AG04450 (cell line): ENCODE data around the gene PDGFRA. TPM values are rescaled to one million over a fixed set of nuclear protein-coding genes. Genes with fewer than 3 reads are reported as not detected.
"Not testable (repeated sequence)": the region's sequence is repeated elsewhere in the genome, so short reads cannot be mapped to it uniquely, and the experiment has no call there.

Source experiments
- CTCF ChIA-PET: fragments of 300-600, 350-600 bp; formaldehyde crosslinking; extraction: SDS; loops from one replicate; lab custom pipeline; 2022; ENCODE audit warnings: antibody characterized with exemption, inconsistent platforms; lab: Charles Lee
- POLR2A ChIA-PET: fragments of 350-600 bp; formaldehyde crosslinking; extraction: SDS; loops from one replicate; lab custom pipeline; 2021; ENCODE audit warnings: antibody characterized with exemption, inconsistent platforms; lab: Yijun Ruan, JAX
- DNase-seq: peaks from one replicate; pipeline ENCODE4 v3.0.0-alpha.2; 2011; ENCODE audit warnings: low read depth, low spot score
- H3K27ac ChIP-seq: one replicate; pipeline ENCODE4 v1.5.1; 2012; ENCODE audit warnings: low read depth, low read length, control low read depth
- H3K27me3 ChIP-seq: one replicate; pipeline ENCODE4 v1.6.0; 2012; ENCODE audit warnings: low read length; ENCODE audit not compliant: control insufficient read depth, insufficient read depth
- H3K4me3 ChIP-seq: 2 replicates; pipeline ENCODE4 v1.5.1; 2011; ENCODE audit warnings: mild to moderate bottlenecking, low read depth, low read length, control low read depth
- H3K9me3 ChIP-seq: 2 replicates; pipeline ENCODE4 v1.5.1; 2012; ENCODE audit warnings: low read length; ENCODE audit not compliant: control insufficient read depth, insufficient read depth
- polyA plus RNA-seq: library from polyadenylated mRNA; depleted of rRNA; stranded (reverse); fragments of >200 nt; gene quantifications from 2 replicates; pipeline ENCODE4 v1.2.3, GENCODE V29; 2011
- TF ChIP-seq, protein P1 (sequence below): IDR thresholded peaks from 2 replicates; pipeline ENCODE4 v1.5.1; 2011; ENCODE audit warnings: low read depth, low read length, control low read depth, inconsistent platforms

The PDGFRA gene
- polyA plus RNA-seq, 1 experiment = 464 TPM

DNA sequence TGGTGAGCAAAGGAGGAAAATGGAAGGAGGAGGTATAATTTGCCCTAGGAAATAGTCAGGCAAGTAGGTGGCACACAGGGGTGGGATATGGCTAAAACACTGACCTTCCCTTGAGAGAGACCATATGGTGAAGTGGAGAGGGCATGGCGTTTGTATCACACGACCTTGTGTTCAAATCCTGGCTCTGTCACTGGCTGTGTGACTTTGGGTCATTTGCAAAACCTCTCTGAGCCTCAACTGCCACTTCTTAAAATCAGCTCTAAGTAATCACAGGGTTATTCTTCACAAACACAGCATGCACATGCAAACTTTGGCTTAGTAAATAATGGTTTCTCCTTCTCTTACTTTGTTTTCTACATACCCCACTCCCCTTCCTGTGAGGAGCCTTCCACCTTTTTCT is 8.7 kb downstream of the PDGFRA start:
- peaks cover 20% of the 10 kb centered on the region for H3K9me3 ChIP-seq
- peak overlapping the region; percentile 20; the same call in 1 of the 2 replicates for H3K4me3 ChIP-seq
- TF ChIP-seq, protein P1, sequence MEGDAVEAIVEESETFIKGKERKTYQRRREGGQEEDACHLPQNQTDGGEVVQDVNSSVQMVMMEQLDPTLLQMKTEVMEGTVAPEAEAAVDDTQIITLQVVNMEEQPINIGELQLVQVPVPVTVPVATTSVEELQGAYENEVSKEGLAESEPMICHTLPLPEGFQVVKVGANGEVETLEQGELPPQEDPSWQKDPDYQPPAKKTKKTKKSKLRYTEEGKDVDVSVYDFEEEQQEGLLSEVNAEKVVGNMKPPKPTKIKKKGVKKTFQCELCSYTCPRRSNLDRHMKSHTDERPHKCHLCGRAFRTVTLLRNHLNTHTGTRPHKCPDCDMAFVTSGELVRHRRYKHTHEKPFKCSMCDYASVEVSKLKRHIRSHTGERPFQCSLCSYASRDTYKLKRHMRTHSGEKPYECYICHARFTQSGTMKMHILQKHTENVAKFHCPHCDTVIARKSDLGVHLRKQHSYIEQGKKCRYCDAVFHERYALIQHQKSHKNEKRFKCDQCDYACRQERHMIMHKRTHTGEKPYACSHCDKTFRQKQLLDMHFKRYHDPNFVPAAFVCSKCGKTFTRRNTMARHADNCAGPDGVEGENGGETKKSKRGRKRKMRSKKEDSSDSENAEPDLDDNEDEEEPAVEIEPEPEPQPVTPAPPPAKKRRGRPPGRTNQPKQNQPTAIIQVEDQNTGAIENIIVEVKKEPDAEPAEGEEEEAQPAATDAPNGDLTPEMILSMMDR = no peak
- H3K27ac ChIP-seq = no peak overlapping the region
- CTCF ChIA-PET = interaction anchor here (0.6 kb wide), 1 partner anchor 141 kb away, joined by 3 read pairs; no protein-coding TSS in a partner anchor
- no peak for DNase-seq
- H3K27me3 ChIP-seq = no peaks in the 10 kb centered on the region
- POLR2A ChIA-PET = no interaction called here

DNA sequence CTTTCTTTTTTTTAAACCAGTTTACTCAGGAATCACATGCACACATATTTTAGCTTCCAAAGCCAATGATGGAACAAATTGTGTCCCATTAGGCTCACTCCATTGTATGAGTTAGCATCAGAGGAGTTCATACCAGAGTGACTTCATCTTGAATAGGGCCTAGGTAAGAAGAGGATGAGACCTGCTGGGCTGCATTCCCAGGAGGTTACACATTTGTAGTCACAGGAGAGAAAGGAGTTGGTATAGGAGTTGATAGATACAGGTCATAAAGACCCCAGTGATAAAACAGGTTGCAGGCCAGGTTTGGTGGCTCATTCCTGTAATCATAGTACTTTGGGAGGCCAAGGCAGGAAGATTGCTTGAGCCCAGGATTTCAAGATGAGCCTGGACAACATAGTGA is 9.3 kb downstream of the PDGFRA start:
- DNase-seq = no peak
- TF ChIP-seq, protein P1 = no peak
- ChIA-PET CTCF (no interaction called here), POLR2A (no interaction called here)
- H3K27me3 ChIP-seq = no peaks in the 10 kb centered on the region
- no peak overlapping the region for H3K4me3 ChIP-seq
- no peak overlapping the region for H3K27ac ChIP-seq
- H3K9me3 ChIP-seq = peaks cover 21% of the 10 kb centered on the region

DNA sequence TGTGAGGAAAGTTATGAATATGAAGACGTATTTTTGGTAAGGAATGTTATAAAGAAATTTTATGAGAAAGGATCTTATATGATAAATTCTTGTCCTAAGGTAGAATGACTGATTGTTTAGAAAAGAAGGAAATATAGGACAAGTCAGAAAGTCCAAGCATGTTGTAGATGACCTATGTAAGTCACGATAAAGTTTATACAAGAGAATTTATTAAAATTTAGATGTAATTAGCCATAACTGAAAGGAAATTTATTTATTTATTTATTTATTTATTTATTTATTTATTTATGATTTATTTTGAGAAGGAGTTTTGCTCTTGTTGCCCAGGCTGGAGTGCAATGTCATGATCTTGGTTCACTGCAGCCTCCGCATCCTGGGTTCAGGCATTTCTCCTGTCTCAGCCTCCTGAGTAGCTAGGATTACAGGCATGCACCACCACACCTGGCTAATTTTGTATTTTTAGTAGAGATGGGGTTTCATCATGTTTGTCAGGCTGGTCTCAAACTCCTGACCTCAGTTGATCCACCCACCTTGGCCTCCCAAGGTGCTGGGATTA is 12.3 kb downstream of the PDGFRA start:
- H3K9me3 ChIP-seq = peaks cover 27% of the 10 kb centered on the region
- CTCF ChIA-PET = interaction anchor here (0.8 kb wide), 1 partner anchor 7 kb away, joined by 5 read pairs; no protein-coding TSS in a partner anchor
- not testable (repeated sequence) for H3K27ac ChIP-seq, DNase-seq, H3K27me3 ChIP-seq, H3K4me3 ChIP-seq
- POLR2A ChIA-PET = interaction anchor here (1.7 kb wide), 1 partner anchor 8 kb away, joined by 5 read pairs; no protein-coding TSS in a partner anchor

DNA sequence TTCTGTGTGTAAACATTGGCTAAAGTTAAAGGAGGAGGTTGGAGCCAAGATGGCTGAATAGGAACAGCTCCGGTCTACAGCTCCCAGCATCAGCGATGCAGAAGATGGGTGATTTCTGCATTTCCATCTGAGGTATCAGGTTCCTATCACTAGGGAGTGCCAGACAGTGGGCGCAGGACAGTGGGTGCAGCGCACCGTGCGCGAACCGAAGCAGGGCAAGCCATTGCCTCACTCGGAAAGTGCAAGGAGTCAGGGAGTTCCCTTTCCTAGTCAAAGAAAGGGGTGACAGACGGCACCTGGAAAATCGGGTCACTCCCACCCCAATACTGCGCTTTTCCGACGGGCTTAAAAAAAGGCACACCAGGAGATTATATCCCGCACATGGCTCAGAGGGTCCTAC is 14.4 kb downstream of the PDGFRA start:
- CTCF ChIA-PET, DNase-seq, POLR2A ChIA-PET: not testable (repeated sequence)

DNA sequence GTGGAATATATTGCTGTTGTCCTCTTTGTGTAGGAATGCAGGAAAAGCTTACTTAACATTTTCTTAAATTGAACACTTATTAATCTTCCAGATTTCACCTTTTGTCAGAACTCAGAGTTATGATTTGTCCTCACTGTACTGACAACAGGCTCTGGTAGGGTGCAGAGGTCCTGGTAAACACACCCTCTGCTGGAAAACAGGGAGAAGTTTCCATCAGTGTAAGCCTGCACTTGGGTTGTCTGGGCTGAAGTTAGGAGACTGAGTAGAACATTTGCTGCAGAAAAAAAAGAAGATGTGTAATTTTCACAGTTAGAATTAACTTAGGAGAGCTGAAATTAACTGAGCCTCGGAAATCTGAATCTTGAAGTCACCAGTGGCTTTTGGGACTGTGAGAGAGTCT is 23.2 kb downstream of the PDGFRA start:
- H3K9me3 ChIP-seq, POLR2A ChIA-PET, CTCF ChIA-PET, H3K4me3 ChIP-seq, H3K27me3 ChIP-seq, H3K27ac ChIP-seq, DNase-seq: not testable (repeated sequence)

More for the DNA sequence above, 14.4 kb downstream of the PDGFRA start:
- not testable (repeated sequence) for H3K27me3 ChIP-seq, H3K4me3 ChIP-seq, H3K27ac ChIP-seq
- H3K9me3 ChIP-seq = peaks cover 21% of the 10 kb centered on the region

DNA sequence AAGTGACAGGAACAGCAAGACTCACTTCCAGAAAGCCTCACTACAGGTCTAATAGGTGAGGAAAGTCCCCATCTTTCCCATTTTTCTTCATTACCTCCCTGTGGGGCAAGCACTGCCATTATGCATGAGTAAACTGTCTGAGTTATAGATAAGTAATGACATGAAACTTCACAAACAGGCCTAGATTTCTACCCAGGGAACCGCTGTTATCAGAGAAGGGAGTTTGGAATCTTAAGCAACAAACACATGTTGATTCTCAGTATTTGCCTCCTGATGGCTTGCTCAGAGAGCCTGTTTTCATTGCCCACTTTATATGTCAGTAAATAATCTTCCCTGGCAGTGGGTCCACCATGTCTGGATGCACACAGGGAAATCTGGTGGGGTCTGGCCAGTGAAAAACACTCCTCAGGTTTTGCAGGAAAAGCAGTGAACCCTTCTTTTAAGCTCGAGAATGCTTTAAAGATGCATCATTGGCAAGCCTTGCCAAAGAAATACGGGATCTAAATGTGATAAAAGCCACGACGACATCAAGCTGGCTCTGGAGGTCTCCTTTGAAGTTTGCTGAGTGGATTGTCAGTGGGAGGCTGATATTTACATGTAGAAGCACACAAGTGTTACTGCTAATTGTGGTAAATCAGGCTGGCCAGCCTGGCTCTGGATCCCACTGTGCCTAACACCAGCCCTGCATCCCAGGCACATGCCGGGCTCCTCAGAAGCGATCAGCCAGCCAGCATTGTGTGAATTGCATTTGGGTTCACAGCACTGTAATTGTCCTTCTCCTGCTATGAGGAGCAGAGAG is 25.2 kb downstream of the PDGFRA start:
- Histone ChIP-seq H3K4me3 (no peak overlapping the region), H3K9me3 (no peaks in the 10 kb centered on the region), H3K27me3 (no peaks in the 10 kb centered on the region), H3K27ac (peak overlapping the region; percentile 39)
- no peak for DNase-seq
- TF ChIP-seq, protein P1 = no peak
- CTCF ChIA-PET = interaction anchor here (1.4 kb wide), 1 partner anchor 1238 kb away, joined by 3 read pairs; no protein-coding TSS in a partner anchor
- POLR2A ChIA-PET = no interaction called here
